Cardiac muscle cell (in vitro differentiated cells and primary cell): Measurements from ENCODE around the gene GALNT10. TPM values are rescaled to one million over a fixed set of nuclear protein-coding genes. Genes with fewer than 3 reads are reported as not detected.

ENCODE experiments used
- DNase-seq, 2 donors: peaks; one replicate each; pipeline versions ENCODE4 v3.0.0 to v3.0.0-alpha.2; 2010 to 2017; ENCODE audit warnings: low read depth in 1 of 2, low spot score in 1 of 2
- H3K27ac ChIP-seq: fragments of 200-600 bp; sonication (generic); 2 replicates; pipeline ENCODE4 v1.5.1; 2016
- H3K27me3 ChIP-seq: fragments of 200-600 bp; sonication (generic); 2 replicates; pipeline ENCODE4 v1.6.0; 2016; ENCODE audit warnings: control low read depth
- H3K36me3 ChIP-seq: fragments of 200-600 bp; sonication (generic); 2 replicates; pipeline ENCODE4 v1.5.1; 2016; ENCODE audit warnings: control low read depth
- H3K4me1 ChIP-seq: fragments of 200-600 bp; sonication (generic); 2 replicates; pipeline ENCODE4 v1.8.1; 2017; ENCODE audit warnings: low read depth, mild to moderate bottlenecking, mixed run types
- H3K4me3 ChIP-seq: fragments of 200-600 bp; sonication (generic); 2 replicates; pipeline ENCODE4 v1.5.1; 2016; ENCODE audit warnings: mild to moderate bottlenecking
- H3K9me3 ChIP-seq: fragments of 200-600 bp; sonication (generic); 2 replicates; pipeline ENCODE4 v1.5.1; 2017; ENCODE audit warnings: low read depth, mild to moderate bottlenecking, control low read depth
- CTCF ChIP-seq: IDR thresholded peaks from 2 replicates; pipeline ENCODE4 v1.5.1; 2012; ENCODE audit warnings: low read depth, mild to moderate bottlenecking, low read length
- polyA plus RNA-seq: library from polyadenylated mRNA; unstranded; fragments of >200 nt; fragmentation: Nextera tagmentation; extraction: Ambion mirVana; gene quantifications from 2 replicates; pipeline ENCODE4 v1.2.1, GENCODE V29; 2016
- total RNA-seq: library from RNA; depleted of rRNA; stranded (reverse); fragments of >200 nt; gene quantifications from 2 replicates; pipeline ENCODE4 v1.2.3, GENCODE V29; 2016

Gene GALNT10
- total and polyA plus RNA-seq, 2 experiments from 2014 or later = 8.2 TPM

DNA sequence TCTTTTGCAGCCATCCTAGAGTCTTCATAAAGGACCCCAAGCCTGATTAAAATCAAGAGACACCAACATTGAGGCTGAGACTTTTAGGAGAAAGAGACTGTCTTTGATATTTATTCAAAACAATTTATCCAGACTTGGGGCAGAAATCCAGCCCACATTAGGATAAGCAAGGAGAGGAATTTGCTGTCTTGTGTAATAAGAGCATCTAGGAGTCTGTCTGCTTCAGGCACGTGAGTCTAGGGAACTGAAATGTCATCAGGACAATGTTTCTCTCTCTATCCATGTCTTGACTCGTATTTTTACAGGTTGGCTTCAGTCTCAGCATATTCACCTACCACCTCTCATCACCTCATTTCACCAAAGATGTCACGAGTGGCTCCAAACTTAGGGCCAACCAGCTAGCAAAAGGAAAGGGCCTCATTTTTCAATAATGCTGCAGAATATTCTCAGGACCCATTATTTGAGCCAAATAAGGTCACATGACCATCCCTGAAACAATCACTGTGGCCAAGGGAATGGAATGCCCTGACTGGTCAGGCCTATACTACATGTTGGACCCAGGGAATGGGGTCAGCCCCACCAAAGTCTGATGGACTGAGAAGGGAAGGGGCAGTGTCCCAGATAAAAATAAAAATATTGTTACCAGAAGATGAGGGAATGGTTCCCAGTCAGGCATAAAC lies 184.9 kb downstream of the GALNT10 start:
- H3K9me3 ChIP-seq = no peaks in the 10 kb centered on the region
- no peaks in the 10 kb centered on the region for H3K4me1 ChIP-seq
- peak in 1 of 2 donors; percentile 82 for DNase-seq
- no peak overlapping the region for H3K27ac ChIP-seq
- no peaks in the 10 kb centered on the region for H3K36me3 ChIP-seq
- TF ChIP-seq CTCF = no peak
- no peak overlapping the region for H3K4me3 ChIP-seq
- no peaks in the 10 kb centered on the region for H3K27me3 ChIP-seq

DNA sequence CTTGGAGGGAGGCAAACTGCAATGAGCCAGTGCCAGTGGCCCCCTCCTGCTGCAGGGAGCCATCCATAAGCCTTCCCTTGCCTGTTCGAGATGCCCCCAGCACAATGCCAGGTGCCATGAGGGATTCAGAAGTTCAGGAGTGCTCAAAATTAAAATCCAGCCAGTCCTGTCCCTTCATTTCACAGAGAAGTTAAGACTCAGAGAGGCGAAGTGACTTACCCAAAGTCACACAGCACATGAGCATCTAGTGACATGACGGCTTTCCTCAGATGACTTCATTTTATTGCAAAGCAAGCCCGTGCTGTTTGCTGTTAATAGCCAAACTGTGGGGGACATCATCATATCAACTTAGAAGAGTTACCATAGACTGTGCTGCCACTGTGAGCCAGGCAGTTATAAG lies 185.9 kb downstream of the GALNT10 start:
- Histone ChIP-seq H3K27ac (no peak overlapping the region), H3K9me3 (no peaks in the 10 kb centered on the region), H3K27me3 (no peaks in the 10 kb centered on the region), H3K4me3 (no peak overlapping the region), H3K36me3 (no peaks in the 10 kb centered on the region), H3K4me1 (no peaks in the 10 kb centered on the region)
- TF ChIP-seq CTCF = no peak
- DNase-seq = no peak

DNA sequence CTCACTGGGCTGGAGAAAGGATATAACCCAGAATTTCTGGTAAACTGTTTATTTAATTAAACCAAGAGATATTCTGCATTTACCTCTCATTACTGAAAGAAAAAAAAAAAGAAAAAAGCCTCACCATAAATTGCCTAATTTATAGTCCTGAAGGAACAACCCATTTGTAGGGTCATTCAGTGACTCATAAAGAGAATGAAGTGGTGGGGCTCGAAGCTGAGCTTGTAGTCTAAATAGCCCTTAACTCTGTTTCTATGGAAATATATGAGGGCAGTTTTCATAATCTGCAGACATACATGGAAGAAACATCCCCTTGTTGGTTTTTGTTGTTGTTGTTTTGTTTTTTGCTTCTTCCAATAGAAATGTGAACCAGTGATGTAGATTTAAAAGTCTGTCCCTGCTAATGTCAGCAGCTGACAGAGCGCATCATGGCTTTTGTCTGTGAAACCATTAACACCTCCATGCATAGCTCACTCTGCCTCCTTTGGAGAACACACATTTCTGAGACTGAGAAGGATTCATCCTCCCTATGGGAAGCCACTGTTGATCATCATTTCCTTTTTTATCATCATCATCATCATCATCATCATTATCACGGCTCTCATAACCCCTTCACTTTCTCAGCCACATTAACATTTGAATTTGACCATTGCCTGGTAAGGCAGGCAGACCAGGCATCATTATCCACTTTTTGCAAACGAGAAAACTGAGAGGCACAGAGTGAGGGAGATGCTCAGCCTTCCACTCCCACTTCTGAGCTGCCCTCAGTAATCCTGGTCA lies 187.4 kb downstream of the GALNT10 start:
- Histone ChIP-seq H3K27ac (no peak overlapping the region), H3K4me3 (no peak overlapping the region), H3K27me3 (no peaks in the 10 kb centered on the region), H3K36me3 (no peaks in the 10 kb centered on the region), H3K4me1 (no peaks in the 10 kb centered on the region), H3K9me3 (no peaks in the 10 kb centered on the region)
- DNase-seq = no peak
- no peak for TF ChIP-seq CTCF

DNA sequence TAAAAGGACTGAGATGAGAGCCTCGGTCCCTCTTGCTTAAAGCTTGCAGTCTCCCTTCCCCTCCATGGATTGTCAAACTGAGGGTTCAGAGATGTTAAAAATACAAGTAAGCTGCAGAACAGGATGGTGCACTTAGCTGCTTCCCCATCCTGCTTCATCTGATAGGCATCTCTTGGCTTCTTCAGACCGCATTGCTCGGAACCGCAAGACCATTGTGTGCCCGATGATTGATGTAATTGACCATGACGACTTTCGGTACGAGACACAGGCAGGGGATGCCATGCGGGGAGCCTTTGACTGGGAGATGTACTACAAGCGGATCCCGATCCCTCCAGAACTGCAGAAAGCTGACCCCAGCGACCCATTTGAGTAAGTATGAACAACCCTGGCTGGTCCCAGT lies 189.7 kb downstream of the GALNT10 start:
- no peak for TF ChIP-seq CTCF
- H3K9me3 ChIP-seq = no peaks in the 10 kb centered on the region
- H3K27me3 ChIP-seq = no peaks in the 10 kb centered on the region
- H3K27ac ChIP-seq = no peak overlapping the region
- no peak overlapping the region for H3K4me3 ChIP-seq
- H3K36me3 ChIP-seq = no peaks in the 10 kb centered on the region
- DNase-seq = no peak
- H3K4me1 ChIP-seq = no peaks in the 10 kb centered on the region

GRCh38 chr5:154384480-154385235 lies 194.1 kb downstream of the GALNT10 start:
- no peak for DNase-seq
- Histone ChIP-seq H3K4me1 (no peaks in the 10 kb centered on the region), H3K4me3 (no peak overlapping the region), H3K27me3 (no peaks in the 10 kb centered on the region), H3K27ac (no peak overlapping the region), H3K36me3 (no peaks in the 10 kb centered on the region), H3K9me3 (no peaks in the 10 kb centered on the region)
- TF ChIP-seq CTCF = no peak
